Sigmoid colon (tissue), 4 donors: ENCODE data around the gene FAM237A.

ENCODE experiments used
- EP300 ChIP-seq, 4 donors: sonication (generic); formaldehyde crosslinking; IDR thresholded peaks; one replicate each; pipeline ENCODE4 v1.6.1; 2017; ENCODE audit warnings: antibody characterized with exemption in 4 of 4
- POLR2AphosphoS5 ChIP-seq, 4 donors: sonication (generic); formaldehyde crosslinking; IDR thresholded peaks; one replicate each; pipeline ENCODE4 v1.6.1; 2017; ENCODE audit warnings: antibody characterized with exemption in 4 of 4
- TF ChIP-seq, protein P1 (sequence below), 4 experiments: fragments of 450-650 bp in 3 of 4; fragments of 200-600 bp in 1 of 4; IDR thresholded peaks; one replicate each; pipeline ENCODE4 v1.5.1; 2016 to 2019; ENCODE audit warnings: antibody characterized with exemption in 4 of 4, mild to moderate bottlenecking in 3 of 4, moderate library complexity in 2 of 4

DNA sequence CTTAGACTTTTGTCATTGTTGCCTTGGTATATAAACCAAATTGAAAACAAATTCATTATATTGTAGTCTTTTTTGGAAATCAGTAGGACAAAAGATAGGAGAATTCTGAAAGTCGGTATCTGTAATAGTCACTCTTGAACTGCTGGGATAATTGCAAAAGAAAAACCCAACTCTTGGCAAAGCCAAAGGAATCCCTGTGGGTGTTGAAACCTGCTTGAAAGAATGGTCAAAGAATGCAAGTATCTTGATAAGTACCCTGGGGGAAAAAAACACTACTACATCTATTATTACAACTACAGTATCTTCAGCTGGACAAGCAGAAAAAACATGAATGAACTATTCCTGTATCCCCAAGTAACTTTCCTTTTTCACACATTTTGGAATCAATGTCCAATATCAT lies 7.3 kb upstream of the FAM237A start:
- TF ChIP-seq POLR2AphosphoS5 (IDR thresholded peaks at IDR 0.05) (no peak), EP300 (IDR thresholded peaks at IDR 0.05) (no peak)
- TF ChIP-seq, protein P1, sequence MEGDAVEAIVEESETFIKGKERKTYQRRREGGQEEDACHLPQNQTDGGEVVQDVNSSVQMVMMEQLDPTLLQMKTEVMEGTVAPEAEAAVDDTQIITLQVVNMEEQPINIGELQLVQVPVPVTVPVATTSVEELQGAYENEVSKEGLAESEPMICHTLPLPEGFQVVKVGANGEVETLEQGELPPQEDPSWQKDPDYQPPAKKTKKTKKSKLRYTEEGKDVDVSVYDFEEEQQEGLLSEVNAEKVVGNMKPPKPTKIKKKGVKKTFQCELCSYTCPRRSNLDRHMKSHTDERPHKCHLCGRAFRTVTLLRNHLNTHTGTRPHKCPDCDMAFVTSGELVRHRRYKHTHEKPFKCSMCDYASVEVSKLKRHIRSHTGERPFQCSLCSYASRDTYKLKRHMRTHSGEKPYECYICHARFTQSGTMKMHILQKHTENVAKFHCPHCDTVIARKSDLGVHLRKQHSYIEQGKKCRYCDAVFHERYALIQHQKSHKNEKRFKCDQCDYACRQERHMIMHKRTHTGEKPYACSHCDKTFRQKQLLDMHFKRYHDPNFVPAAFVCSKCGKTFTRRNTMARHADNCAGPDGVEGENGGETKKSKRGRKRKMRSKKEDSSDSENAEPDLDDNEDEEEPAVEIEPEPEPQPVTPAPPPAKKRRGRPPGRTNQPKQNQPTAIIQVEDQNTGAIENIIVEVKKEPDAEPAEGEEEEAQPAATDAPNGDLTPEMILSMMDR (IDR thresholded peaks at IDR 0.05) = no peak
